Neutrophil (primary cell): ENCODE measurements around the gene ANKH.

Experiments
- H3K27ac ChIP-seq: fragments of 200-600 bp; sonication (generic); 2 replicates; pipeline ENCODE4 v1.5.1; 2016; ENCODE audit warnings: mild to moderate bottlenecking, moderate library complexity
- H3K27me3 ChIP-seq: fragments of 200-600 bp; sonication (generic); 2 replicates; pipeline ENCODE4 v1.6.0; 2016; ENCODE audit warnings: mild to moderate bottlenecking
- H3K36me3 ChIP-seq: fragments of 200-600 bp; sonication (generic); 2 replicates; pipeline ENCODE4 v1.5.1; 2017
- H3K4me1 ChIP-seq, 2 experiments: fragments of 200-600 bp in 1 of 2; sonication (generic) in 1 of 2; 1 replicate in 1 of 2; 2 replicates in 1 of 2; pipeline versions ENCODE4 v1.5.1 to v1.6.1; 2013 to 2016; ENCODE audit warnings: low read depth in 1 of 2, low read length in 1 of 2, mild to moderate bottlenecking in 1 of 2, moderate library complexity in 1 of 2; ENCODE audit not compliant: control insufficient read depth in 1 of 2, insufficient read depth in 1 of 2
- H3K4me3 ChIP-seq, 2 experiments: fragments of 200-600 bp in 1 of 2; sonication (generic) in 1 of 2; 1 replicate in 1 of 2; 2 replicates in 1 of 2; pipeline ENCODE4 v1.5.1; 2013 to 2016; ENCODE audit warnings: low read depth in 1 of 2, low read length in 1 of 2, mild to moderate bottlenecking in 1 of 2, moderate library complexity in 1 of 2
- H3K9me3 ChIP-seq: fragments of 200-600 bp; sonication (generic); 2 replicates; pipeline ENCODE4 v1.5.1; 2016
- CTCF ChIP-seq: fragments of 200-600 bp; sonication (generic); IDR thresholded peaks from 2 replicates; pipeline ENCODE4 v1.5.1; 2016; ENCODE audit warnings: antibody characterized with exemption

ANKH gene

GRCh38 chr5:14718778-14719177 is 152.8 kb downstream of the ANKH start:
- Histone ChIP-seq H3K9me3 (no peaks in the 10 kb centered on the region), H3K4me3 (no peak overlapping the region), H3K27ac (no peak overlapping the region), H3K27me3 (no peaks in the 10 kb centered on the region), H3K4me1 (no peaks in the 10 kb centered on the region), H3K36me3 (peaks cover 14% of the 10 kb centered on the region)
- TF ChIP-seq CTCF: no peak

GRCh38 chr5:14716755-14717752 is 154.5 kb downstream of the ANKH start:
- H3K36me3 ChIP-seq: peaks cover 31% of the 10 kb centered on the region
- no peaks in the 10 kb centered on the region for H3K9me3 ChIP-seq
- no peak for TF ChIP-seq CTCF
- H3K4me1 ChIP-seq: no peaks in the 10 kb centered on the region
- no peaks in the 10 kb centered on the region for H3K27me3 ChIP-seq
- no peak overlapping the region for H3K4me3 ChIP-seq
- H3K27ac ChIP-seq: no peak overlapping the region

- H3K27ac ChIP-seq: no peak overlapping the region
- H3K4me3 ChIP-seq: no peak overlapping the region
- H3K36me3 ChIP-seq: peaks cover 47% of the 10 kb centered on the region
- no peaks in the 10 kb centered on the region for H3K27me3 ChIP-seq
- no peak for TF ChIP-seq CTCF
- H3K4me1 ChIP-seq: no peaks in the 10 kb centered on the region
- H3K9me3 ChIP-seq: no peaks in the 10 kb centered on the region
Measured at GRCh38 chr5:14715481-14715880, 156.1 kb downstream of the ANKH start.

GRCh38 chr5:14714706-14715105 is 156.9 kb downstream of the ANKH start:
- H3K27ac ChIP-seq: no peak overlapping the region
- no peak overlapping the region for H3K4me3 ChIP-seq
- no peaks in the 10 kb centered on the region for H3K4me1 ChIP-seq
- H3K9me3 ChIP-seq: no peaks in the 10 kb centered on the region
- TF ChIP-seq CTCF: no peak
- peaks cover 54% of the 10 kb centered on the region for H3K36me3 ChIP-seq
- no peaks in the 10 kb centered on the region for H3K27me3 ChIP-seq

GRCh38 chr5:14713476-14714390 is 157.8 kb downstream of the ANKH start:
- H3K4me1 ChIP-seq: no peaks in the 10 kb centered on the region
- H3K4me3 ChIP-seq: no peak overlapping the region
- peaks cover 63% of the 10 kb centered on the region for H3K36me3 ChIP-seq
- no peak for TF ChIP-seq CTCF
- H3K27me3 ChIP-seq: no peaks in the 10 kb centered on the region
- no peaks in the 10 kb centered on the region for H3K9me3 ChIP-seq
- H3K27ac ChIP-seq: no peak overlapping the region
